HG03175 (cell line): ENCODE measurements around the gene MARVELD2.
"Not testable (repeated sequence)": the region's sequence is repeated elsewhere in the genome, so short reads cannot be mapped to it uniquely, and the experiment has no call there.

Source experiments
- ATAC-seq: cut with Tn5 transposase; IDR thresholded peaks from one replicate; pipeline ENCODE4 v1.9.1; 2021; ENCODE audit warnings: mild to moderate bottlenecking, moderate library complexity; ENCODE audit not compliant: unreplicated experiment

Gene MARVELD2

DNA sequence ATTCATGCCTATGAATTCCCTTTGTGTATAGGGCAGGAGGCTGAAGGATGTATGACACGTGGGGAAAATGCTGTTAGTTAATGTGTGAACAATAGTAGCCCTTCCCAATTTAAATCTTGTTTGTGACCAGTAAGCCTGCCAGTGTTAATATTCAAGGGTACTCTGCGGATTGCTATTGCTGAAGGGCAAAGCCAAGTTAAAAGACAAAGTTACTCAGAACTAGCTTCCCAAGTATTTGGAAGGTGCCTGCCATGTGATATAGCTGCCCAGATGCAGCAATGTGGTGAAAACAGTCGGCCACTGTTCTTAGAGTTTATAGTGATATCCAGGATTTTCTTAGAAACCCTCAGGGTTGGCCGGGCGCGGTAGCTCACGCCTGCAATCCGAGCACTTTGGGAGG lies 34.6 kb downstream of the MARVELD2 start:
- no peak for ATAC-seq

DNA sequence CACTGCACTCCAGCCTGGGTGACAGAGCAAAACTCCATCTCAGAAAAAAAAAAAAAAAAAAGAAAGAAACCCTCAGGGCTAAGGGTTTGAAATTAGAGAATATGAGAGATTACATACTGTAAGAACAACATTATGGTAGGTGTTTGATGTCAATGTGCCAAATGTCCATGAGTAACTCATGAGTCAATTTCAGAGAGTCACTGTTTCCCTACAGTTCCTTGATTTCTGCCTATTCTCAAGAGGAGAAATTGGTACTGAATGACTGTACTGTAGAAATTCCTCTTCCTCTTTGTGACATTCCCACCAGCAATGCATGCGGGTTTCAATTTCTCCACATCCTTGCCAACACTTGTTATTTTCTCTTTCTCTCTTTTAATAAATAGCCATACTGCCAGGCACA lies 35.2 kb downstream of the MARVELD2 start:
- no peak for ATAC-seq

DNA sequence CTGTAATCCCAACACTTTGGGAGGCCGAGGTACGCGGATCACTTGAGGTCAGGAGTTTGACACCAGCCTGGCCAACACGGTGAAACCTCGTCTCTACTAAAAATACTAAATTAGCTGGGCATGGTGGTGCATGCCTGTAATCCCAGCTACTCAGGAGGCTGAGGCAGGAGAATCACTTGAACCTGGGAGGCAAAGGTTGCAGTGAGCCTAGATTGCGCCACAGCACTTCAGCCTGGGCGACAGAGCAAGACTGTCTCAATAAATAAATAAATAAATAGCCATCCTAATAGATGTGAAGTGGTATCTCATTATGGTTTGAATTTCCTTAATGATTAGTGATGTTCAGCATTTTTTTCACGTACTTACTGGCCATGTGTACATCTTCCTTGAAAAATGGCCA lies 35.6 kb downstream of the MARVELD2 start:
- not testable (repeated sequence) for ATAC-seq

DNA sequence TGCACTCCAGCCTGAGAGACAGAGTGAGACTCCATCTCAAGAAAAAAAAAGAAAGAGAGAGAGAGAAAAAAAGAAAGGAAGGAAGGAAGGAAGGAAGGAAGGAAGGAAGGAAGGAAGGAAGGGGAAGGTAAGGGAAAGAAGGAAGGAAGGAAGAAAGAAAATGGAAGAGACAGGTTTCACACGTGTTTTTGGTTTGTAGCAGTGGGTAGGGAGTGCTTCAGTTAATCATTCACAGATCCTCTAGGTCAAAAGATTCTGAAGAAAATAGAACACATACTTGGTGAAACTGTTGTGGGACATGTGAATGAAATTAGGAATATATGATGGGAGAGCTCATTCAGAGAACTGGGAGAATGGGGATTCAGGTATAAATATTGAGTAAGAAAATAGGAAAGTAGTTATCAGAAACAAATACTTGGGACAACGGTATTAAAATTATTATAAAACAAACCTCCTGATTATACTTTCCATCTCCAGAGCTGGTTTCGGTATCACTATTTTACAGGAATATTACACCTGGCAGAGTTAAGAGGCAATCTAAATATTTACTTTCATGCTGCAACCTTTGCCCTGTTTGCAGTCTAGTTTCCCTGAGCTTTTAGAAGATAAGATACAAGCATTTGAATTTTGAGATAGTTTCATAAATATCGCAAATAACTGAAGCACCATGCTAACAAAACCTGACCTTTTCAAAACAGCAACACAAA lies 37.2 kb downstream of the MARVELD2 start:
- no peak for ATAC-seq

DNA sequence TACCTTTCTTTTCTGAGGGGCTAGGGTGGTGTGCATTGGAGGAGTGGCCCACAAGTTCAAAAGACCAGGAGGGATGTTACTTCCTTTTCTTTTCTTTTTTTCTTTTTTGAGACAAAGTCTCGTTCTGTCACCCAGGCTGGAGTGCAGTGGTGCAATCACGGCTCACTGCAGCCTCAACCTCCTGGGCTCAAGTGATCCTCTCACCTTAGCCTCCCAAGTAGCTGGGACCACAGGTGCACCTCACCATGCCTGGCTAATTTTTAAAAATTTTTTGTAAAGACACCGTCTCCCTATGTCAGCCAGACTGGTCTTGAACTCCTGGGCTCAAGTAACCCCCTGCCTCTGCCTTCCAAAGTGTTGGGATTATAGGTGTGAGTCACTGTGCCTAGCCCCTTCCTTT lies 38.6 kb downstream of the MARVELD2 start:
- not testable (repeated sequence) for ATAC-seq

DNA sequence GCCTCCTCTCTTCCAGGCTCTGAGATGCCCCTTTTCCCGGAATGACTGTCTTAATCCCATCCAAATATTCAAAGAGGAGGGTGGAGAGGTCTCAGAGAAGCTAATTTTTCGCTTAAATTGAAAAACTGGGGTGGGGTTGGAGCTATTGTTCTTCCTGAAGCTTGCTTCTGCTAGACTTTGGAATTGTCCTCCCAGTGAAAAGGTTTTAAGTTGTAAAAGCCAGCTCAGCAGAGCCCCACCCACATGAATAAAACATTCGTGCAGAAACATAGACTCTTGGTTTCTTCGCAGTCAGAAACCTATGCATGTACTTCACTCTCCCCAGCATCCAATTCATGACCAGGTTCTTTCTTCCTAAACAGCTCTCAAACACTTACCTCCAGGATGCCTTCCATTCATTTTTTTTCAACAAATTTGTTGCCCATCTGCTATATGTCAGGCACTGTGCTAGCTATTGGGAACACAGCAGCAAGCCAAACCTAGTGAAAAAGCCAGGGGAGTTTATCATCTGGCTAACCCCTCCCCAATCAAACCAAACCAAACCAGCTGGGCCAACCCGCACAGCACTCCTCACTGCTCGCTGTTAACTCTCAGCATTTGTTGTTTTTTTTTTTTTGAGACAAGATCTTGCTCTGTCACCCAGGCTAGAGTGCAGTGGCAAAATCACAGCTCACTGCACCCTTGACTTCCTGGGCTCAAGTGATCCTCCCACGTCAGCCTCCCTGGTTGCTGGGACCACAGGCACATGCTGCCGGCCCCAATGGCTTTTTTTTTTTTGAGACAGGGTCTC lies 39.7 kb downstream of the MARVELD2 start:
- ATAC-seq = no peak

DNA sequence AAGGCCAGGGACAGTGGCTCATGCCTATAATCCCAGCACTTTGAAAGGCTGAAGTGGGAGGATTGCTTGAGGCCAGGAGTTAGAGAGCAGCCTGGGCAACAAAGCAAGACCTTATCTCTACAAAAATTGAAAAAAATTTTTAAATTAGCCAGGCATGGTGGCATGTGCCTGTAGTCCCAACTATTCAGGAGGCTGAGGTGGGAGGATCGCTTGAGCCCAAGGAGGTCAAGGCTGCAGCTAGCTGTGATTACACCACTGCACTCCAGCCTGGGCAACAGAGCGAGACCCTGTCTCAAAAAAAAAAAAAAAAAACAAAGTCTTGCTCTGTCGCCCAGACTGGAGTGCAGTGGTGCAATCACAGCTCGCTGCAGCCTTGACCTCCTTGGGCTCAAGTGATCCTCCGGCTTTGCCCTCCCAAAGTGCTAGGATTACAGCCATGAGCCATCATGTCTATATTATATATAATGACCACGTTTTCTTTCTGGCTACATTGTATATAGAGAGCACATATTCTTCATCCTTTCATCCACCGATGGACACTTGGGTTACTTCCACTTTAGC lies 40.6 kb downstream of the MARVELD2 start:
- ATAC-seq = not testable (repeated sequence)

DNA sequence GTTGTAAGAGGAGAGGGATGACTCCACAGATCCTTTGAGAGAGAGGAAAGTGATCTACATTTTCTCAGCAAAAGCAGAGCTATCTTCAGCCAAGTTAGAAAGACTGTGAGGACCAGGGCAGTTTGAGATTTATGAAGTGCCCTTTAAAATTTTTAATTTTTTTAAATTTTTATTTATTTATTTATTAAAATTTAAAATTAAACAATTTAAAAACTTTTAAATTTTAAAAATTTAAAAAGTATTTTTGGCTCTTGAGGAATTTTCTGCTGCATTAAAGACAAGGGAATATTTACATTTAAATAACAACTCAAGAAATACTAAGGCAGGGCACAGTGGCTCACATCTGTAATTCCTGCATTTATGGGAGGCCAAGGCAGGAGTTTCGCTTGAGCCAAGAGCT lies 47.3 kb downstream of the MARVELD2 start:
- ATAC-seq = no peak

DNA sequence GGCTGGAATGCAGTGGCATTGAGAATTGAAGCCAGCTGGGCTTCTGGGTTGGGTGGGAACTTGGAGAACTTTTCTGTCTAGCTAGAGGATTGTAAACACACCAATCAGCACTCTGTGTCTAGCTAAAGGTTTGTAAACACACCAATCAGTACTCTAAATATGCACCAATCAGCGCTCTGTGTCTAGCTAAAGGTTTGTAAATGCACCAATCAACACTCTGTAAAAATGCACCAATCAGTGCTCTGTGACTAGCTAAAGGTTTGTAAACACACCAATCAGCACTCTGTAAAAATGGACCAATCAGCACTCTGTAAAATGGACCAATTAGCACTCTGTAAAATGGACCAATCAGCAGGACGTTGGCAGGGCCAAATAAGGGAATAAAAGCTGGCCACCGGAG lies 51.5 kb downstream of the MARVELD2 start:
- not testable (repeated sequence) for ATAC-seq

DNA sequence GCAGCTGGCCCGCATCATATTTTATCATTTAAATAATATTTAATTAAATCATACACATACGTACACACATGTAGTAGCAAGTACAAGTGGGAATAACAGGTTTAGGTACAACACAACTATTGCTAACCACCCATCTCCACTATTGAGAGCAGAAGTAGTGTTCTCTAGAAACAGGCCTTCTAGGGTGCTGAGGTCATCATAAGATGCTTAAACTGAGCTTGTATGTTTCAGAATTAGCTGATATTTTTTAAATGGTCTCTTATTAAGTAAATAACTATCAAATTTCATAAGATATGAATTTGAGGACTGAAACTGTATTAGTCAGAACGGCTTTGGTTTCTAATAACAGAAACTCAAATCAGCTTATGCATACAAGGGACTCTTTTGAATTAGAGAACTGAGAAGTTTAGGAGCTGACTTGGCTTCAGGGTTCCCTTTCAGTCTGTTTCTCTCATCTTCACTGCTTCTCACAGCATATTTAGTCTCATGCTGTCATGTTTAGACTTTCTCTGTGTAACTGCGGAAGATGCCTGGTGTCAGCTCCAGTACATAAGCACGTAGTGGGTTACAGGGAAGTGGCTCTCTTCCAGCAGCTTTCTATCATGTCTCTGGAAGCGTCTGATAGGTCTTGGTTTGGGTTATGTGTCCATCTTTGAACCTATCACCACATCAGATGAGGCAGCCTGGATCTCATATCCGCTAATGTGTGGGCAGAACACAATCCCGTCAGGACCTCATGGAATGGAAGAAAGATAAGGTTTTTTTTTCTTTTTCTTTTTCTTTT lies 52.7 kb downstream of the MARVELD2 start:
- peak; percentile 94 for ATAC-seq

DNA sequence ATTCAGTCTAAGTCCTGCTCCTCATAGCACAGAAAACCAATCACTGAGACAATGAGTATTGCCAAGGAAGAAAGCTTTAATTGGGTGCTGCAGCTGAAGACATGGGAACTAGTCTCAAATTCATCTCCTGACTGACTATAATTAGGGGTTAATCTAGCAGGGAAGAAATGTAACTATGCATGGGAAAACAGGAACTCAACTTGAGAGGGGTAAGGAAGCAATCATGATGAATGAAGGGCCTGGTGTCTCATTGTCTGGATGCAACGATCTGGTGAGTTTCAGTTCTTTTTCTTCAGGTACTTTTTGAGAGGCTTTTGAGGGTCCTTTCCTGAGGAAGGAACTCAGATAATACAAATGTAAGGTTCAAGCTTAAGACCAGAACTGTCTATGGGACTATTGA lies 53.7 kb downstream of the MARVELD2 start:
- ATAC-seq = no peak

DNA sequence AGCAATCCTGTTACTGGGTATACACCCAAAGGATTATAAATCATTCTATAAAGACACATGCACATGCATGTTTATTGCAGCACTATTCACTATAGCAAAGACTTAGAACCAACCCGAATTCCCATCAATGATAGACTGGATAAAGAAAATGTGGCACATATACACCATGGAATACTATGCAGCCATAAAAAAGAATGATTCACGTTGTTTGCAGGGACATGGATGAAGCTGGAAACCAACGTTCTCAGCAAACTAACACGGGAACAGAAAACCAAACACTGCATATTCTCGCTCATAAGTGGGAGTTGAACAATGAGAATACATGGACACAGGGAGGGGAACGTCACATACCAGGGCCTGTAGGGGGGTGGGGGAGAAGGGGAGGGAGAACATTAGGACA lies 56.6 kb downstream of the MARVELD2 start:
- ATAC-seq = not testable (repeated sequence)

DNA sequence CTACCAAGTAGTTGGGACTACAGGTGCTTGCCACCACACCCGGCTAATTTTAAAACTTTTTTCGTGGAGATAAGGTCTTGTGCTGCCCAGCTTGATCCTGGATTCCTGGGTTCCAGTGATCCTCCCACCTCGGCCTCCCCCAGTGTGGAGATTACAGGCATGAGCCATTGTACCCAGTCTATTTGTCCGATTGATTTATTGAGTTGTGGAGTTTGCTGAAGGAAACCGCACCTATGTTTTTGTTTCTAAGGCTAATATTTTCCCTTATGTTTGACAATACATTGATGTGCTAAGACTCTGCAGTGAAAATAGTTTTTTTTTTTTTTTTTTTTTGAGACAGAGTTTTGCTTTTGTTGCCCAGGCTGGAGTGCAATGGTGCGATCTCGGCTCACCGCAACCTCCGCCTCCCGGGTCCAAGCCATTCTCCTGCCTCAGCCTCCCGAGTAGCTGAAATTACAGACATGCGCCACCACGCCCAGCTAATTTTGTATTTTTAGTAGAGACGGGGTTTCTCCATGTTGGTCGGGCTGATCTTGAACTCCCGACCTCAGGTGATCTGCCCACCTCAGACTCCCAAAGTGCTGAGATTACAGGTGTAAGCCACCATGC lies 57.7 kb downstream of the MARVELD2 start:
- not testable (repeated sequence) for ATAC-seq

DNA sequence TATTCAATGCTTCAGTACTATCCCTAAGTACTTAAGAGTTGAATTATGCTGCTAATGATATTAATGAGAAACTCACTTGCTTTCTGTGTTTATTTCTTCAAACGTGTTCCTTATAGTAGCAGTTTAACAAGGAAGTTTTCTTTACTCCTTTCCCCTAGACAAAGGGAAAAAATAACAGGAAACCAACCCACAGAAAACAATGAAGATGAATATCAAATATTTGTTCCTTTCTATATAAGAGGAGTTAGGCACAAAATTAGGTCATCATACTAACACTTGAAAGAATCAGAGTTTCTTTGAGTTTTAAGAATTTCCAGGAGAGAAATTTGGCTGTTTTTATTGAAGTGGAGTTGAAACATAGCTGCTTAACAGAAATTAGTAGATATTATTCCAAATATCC lies 62.3 kb downstream of the MARVELD2 start:
- ATAC-seq = no peak

DNA sequence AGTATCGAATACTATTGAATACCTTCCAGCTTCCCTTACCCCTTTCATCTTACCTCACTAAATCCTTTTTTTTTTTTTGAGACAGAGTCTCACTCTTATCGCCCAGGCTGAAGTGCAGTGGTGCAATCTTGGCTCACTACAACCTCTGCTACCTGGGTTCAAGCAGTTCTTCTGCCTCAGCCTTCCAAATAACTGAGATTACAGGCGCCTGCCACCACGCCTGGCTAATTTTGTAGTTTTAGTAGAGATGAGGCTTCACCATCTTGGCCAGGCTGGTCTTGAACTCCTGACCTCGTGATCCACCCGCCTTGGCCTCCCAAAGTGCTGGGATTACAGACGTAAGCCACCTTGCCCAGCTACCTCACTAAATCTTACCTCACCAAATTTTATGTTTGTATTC lies 63.4 kb downstream of the MARVELD2 start:
- not testable (repeated sequence) for ATAC-seq

DNA sequence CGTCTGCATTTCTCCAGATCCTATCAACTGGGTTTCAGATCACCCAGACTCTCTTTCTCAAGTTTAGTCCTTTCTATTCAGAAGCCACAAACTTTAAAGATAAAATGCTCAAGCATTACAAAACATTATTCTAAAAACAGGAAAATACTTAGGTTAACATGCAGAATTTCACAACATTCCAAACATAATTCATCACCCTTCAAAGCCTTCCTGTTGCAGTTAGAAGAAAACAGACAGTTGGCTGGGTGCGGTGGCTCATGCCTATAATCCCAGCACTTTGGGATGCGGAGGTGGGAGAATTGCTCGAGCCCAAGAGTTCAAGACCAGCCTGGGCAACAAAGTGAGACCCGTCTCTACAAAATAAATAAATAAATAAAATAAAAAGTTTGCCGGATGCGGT lies 70.0 kb downstream of the MARVELD2 start:
- no peak for ATAC-seq

DNA sequence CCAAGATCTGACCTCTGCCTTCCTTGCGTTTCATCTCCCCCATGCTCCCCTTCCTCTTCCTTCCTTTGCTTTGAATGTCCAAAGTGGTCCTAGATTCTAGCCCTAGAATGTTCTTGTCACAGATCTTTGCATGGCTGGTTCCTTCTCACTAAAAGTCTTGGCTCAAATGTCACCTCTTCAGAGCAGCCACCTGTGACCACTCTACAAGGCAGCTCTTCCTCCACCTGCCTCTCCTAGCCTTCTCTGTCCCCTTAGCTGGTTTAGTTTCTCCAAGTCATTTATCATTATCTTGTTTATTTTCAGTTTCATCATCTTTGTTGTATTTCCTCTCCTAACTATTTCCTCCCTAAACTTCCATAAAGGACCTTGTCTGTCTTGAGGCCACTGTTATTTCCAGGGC lies 70.6 kb downstream of the MARVELD2 start:
- ATAC-seq = no peak

DNA sequence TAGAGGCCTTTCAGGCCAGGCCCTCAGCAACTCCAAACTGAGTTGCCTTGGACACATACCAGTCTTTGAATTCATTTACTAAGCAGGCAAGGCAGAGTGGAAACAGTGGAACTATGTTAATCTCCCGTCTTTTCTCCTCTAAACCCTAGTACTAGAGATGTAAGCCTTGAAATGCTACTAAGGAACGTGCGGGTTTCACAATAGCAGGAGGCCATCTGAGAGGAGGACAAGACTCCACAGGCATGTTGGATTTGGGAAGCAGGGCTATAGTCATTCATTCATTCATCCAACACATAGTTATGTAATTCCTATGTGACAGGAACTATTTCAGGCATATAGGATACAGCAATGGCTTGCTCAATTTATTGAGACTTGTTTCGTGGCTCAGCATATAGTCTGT lies 74.3 kb downstream of the MARVELD2 start:
- no peak for ATAC-seq

DNA sequence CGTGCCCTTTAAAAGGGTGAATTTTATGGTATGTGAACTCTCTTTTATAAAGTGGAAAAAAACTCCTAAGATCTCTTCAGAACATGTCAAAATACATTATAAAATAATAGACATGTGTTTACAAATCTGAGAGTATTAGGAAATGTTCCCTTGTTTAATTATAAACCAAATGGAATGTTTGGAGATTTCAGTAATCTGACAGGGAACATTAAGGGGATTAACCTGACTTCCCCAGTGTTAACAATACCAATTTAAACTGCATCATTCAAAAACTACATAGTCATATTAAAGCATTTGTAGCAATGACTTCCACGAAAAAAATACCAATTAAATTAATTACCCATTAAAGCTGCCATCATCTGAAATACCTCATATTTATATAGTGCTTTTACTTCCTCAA lies 76.1 kb downstream of the MARVELD2 start:
- no peak for ATAC-seq

DNA sequence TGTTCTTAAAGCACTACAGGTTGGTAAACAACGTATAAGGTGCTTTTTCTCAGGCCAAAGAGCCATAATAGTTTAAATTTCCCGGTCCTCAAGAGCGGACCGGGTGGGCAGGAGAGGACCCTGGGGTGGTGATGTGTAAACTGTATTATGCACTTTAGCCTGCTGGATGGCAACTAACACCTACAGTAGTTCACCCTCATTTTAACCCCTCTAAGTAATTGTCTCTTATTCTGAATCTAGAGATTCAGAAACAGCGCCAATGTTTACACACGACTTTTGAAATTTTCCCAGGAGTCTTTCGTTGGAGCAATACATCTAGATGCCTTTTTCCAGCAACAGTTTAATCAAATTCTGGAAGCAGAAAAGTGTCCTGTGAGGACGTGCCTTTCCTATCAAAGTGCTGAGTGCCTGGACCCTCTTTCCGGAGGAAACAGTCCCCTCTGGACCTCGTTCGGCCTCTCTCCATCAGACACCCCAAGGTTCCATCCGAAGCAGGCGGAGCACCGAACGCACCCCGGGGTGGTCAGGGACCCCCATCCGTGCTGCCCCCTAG lies 77.0 kb downstream of the MARVELD2 start:
- no peak for ATAC-seq
